SJCRH30 (cell line): ENCODE data around the gene STIMATE. TPM values are rescaled to one million over a fixed set of nuclear protein-coding genes. Genes with fewer than 3 reads are reported as not detected.

ENCODE experiments used
- DNase-seq, 2 experiments: peaks; one replicate each; pipeline ENCODE4 v3.0.0-alpha.2; 2015 to 2020
- H3K27ac ChIP-seq: fragments of 250-450 bp; sonication (Bioruptor Pico); 2 replicates; pipeline ENCODE4 v1.5.1; 2020; ENCODE audit warnings: mild to moderate bottlenecking, moderate library complexity
- H3K27me3 ChIP-seq: fragments of 250-450 bp; sonication (Bioruptor Pico); 2 replicates; pipeline ENCODE4 v1.5.1; 2020; ENCODE audit warnings: mild to moderate bottlenecking, moderate library complexity
- H3K36me3 ChIP-seq: fragments of 250-450 bp; sonication (Bioruptor Pico); 2 replicates; pipeline ENCODE4 v1.5.1; 2020; ENCODE audit warnings: mild to moderate bottlenecking, moderate library complexity
- H3K4me1 ChIP-seq: fragments of 250-450 bp; sonication (Bioruptor Pico); 2 replicates; pipeline ENCODE4 v1.5.1; 2020; ENCODE audit warnings: mild to moderate bottlenecking, moderate library complexity
- H3K4me3 ChIP-seq: fragments of 250-450 bp; sonication (Bioruptor Pico); 2 replicates; pipeline ENCODE4 v1.5.1; 2020; ENCODE audit warnings: mild to moderate bottlenecking, moderate library complexity
- H3K9me3 ChIP-seq: fragments of 250-450 bp; sonication (Bioruptor Pico); replicated peaks from 2 replicates; pipeline ENCODE4 v1.5.1; 2020; ENCODE audit warnings: mild to moderate bottlenecking, moderate library complexity
- total RNA-seq: library from RNA; depleted of rRNA; stranded (reverse); fragments of >200 nt; shearing (Covaris generic); gene quantifications from 2 replicates; pipeline ENCODE4 v1.2.3, GENCODE V29; 2014

The STIMATE gene
- total RNA-seq, 1 experiment from 2014 or later, result 12.1 TPM

- no peaks in the 10 kb centered on the region for H3K36me3 ChIP-seq
- no peaks in the 10 kb centered on the region for H3K9me3 ChIP-seq
- peaks cover 38% of the 10 kb centered on the region for H3K4me1 ChIP-seq
- peak within 1 kb of the TSS; percentile 89 for H3K27ac ChIP-seq
- H3K27me3 ChIP-seq, result no peaks in the 10 kb centered on the region
- peak within 1 kb of the TSS; percentile 60 for H3K4me3 ChIP-seq
- peak; percentile 90 to 91 for DNase-seq
Measured at GRCh38 chr3:52834871-52835501, 62.4 kb downstream of the STIMATE start, which contains the start of gene MUSTN1. TSS of gene MUSTN1 (minus strand) at chr3:52835019. CDS start at chr3:52834948, 71 bp downstream.

DNA sequence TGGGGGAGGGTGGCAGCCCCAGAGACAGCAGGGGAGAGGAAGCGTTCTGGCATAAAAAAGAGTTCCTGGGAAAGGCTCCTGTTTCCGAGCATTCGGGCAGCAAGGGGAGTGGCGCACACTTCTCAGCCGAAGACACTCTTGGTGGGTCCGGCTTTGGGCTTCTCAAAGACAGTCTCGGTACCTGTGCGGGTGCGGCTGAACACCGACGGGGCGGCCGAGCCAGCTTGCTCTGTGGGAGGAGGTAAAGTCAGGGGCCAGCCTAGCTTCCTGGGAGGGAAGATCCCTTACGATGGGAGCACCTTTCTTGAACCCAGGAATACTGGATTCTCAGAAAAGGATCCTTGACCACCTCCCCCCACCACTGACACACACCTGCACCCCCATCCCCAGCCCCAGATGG, 64.1 kb downstream of the STIMATE start:
- Histone ChIP-seq H3K27me3 (no peaks in the 10 kb centered on the region), H3K4me1 (peaks cover 40% of the 10 kb centered on the region)

GRCh38 chr3:52831500-52832301, 65.6 kb downstream of the STIMATE start:
- Histone ChIP-seq H3K4me1 (peaks cover 47% of the 10 kb centered on the region), H3K27me3 (no peaks in the 10 kb centered on the region), H3K27ac (peak overlapping the region; percentile 57), H3K36me3 (no peaks in the 10 kb centered on the region), H3K4me3 (peak overlapping the region; percentile 13), H3K9me3 (no peaks in the 10 kb centered on the region)
- DNase-seq, result peak; percentile 95 to 97

More for the DNA sequence above, 64.1 kb downstream of the STIMATE start:
- Histone ChIP-seq H3K36me3 (no peaks in the 10 kb centered on the region), H3K4me3 (no peak overlapping the region), H3K27ac (no peak overlapping the region), H3K9me3 (no peaks in the 10 kb centered on the region)
- no peak for DNase-seq

GRCh38 chr3:52830535-52831258, 66.7 kb downstream of the STIMATE start, which contains the start of gene ITIH4:
TSS of gene ITIH4 (minus strand) at chr3:52830672. CDS start at chr3:52830642, 30 bp downstream.
- Histone ChIP-seq H3K9me3 (no peaks in the 10 kb centered on the region), H3K27me3 (no peaks in the 10 kb centered on the region), H3K27ac (peak within 1 kb of the TSS; percentile 57), H3K4me3 (no peak within 1 kb of the TSS), H3K4me1 (peaks cover 45% of the 10 kb centered on the region), H3K36me3 (no peaks in the 10 kb centered on the region)
- no peak for DNase-seq

GRCh38 chr3:52829906-52830463, 67.4 kb downstream of the STIMATE start:
- no peak for DNase-seq
- no peak overlapping the region for H3K4me3 ChIP-seq
- no peaks in the 10 kb centered on the region for H3K36me3 ChIP-seq
- H3K9me3 ChIP-seq, result no peaks in the 10 kb centered on the region
- H3K4me1 ChIP-seq, result peaks cover 40% of the 10 kb centered on the region
- H3K27ac ChIP-seq, result no peak overlapping the region
- no peaks in the 10 kb centered on the region for H3K27me3 ChIP-seq

DNA sequence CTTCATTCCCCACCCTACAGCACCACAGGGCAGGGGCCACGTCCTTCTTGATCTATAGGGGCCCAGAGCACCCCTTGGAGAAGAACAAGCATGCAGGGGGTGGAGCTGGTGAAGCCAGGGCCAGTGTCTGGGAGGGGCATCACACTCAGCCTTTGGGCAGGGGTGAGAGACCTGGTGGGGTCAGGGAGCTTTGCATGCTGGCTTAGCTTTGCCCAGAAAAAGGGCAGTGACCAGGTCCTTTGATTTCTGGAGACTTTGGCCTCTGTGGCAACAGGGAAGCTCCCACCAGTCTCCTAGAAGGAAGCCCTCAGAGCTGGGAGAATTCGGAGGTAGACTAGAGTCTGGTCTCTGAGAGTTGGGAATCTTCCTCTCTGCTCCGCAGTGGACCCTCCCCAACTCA, 67.9 kb downstream of the STIMATE start:
- Histone ChIP-seq H3K9me3 (no peaks in the 10 kb centered on the region), H3K4me1 (peaks cover 40% of the 10 kb centered on the region), H3K36me3 (no peaks in the 10 kb centered on the region), H3K27ac (no peak overlapping the region), H3K27me3 (no peaks in the 10 kb centered on the region), H3K4me3 (no peak overlapping the region)
- DNase-seq, result no peak

- Histone ChIP-seq H3K9me3 (no peaks in the 10 kb centered on the region), H3K27me3 (no peaks in the 10 kb centered on the region), H3K27ac (0 out of 2 replicates have a peak overlapping the region, but pooled peaks have one; percentile 25), H3K4me3 (no peak overlapping the region), H3K36me3 (no peaks in the 10 kb centered on the region), H3K4me1 (peaks cover 30% of the 10 kb centered on the region)
- DNase-seq, result no peak
Measured at GRCh38 chr3:52827866-52828376, 69.4 kb downstream of the STIMATE start.

GRCh38 chr3:52827441-52827840, 69.9 kb downstream of the STIMATE start:
- Histone ChIP-seq H3K27ac (0 out of 2 replicates have a peak overlapping the region, but pooled peaks have one; percentile 25), H3K9me3 (no peaks in the 10 kb centered on the region), H3K36me3 (no peaks in the 10 kb centered on the region), H3K27me3 (no peaks in the 10 kb centered on the region), H3K4me3 (no peak overlapping the region), H3K4me1 (peaks cover 30% of the 10 kb centered on the region)
- peak; percentile 63 to 69 for DNase-seq

DNA sequence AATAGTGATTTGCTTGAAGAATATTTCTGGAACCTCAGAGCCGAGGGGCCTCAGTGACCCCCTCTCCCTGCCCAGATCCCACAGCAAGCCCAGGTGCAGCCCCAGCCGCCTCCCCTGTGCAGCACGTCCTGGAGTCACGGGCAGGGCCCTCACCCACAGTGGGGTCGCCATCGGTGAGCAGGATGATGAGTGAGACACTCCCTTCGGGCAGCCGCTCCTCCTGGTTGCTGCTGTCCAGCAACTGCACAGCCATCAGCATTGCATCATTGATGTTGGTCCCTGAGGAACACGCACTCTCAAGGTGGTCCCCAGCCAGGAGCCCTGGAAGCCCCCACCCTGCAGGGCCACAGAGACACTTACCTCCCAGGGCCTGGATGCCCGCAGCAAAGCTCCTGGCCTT, 73.3 kb downstream of the STIMATE start:
- no peaks in the 10 kb centered on the region for H3K9me3 ChIP-seq
- no peak overlapping the region for H3K27ac ChIP-seq
- H3K4me3 ChIP-seq, result no peak overlapping the region
- H3K36me3 ChIP-seq, result no peaks in the 10 kb centered on the region
- H3K27me3 ChIP-seq, result no peaks in the 10 kb centered on the region
- H3K4me1 ChIP-seq, result peaks cover 9% of the 10 kb centered on the region; the same call in 1 of the 2 replicates
- no peak for DNase-seq

GRCh38 chr3:52822363-52822762, 75.0 kb downstream of the STIMATE start:
- H3K27me3 ChIP-seq, result no peaks in the 10 kb centered on the region
- H3K36me3 ChIP-seq, result no peaks in the 10 kb centered on the region
- no peaks in the 10 kb centered on the region for H3K4me1 ChIP-seq
- H3K4me3 ChIP-seq, result no peak overlapping the region
- no peak for DNase-seq
- no peak overlapping the region for H3K27ac ChIP-seq
- H3K9me3 ChIP-seq, result no peaks in the 10 kb centered on the region

DNA sequence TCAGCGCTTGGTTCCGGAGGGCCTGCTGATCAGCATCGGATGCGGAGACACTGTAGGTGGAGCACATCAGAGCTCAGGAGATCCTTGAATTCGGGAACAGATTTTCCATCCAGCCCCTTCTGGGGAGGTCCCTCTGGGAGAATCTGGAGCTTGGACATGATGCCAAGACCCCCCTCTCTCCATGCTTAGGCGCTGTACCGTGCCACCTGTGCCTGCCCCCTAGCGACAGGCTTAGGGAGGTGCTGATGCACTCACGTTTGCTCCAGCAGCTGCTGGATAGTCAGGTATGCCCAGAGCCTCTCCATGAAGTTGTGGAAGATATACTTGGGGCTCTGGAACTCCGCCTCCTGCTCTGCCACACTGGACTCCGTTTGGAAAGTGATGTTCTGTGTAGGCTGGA, 76.6 kb downstream of the STIMATE start:
- H3K27ac ChIP-seq, result no peak overlapping the region
- no peaks in the 10 kb centered on the region for H3K4me1 ChIP-seq
- H3K4me3 ChIP-seq, result no peak overlapping the region
- no peaks in the 10 kb centered on the region for H3K27me3 ChIP-seq
- no peaks in the 10 kb centered on the region for H3K36me3 ChIP-seq
- no peaks in the 10 kb centered on the region for H3K9me3 ChIP-seq
- peak in 1 of 2 experiments; percentile 34 for DNase-seq

GRCh38 chr3:52819936-52820335, 77.4 kb downstream of the STIMATE start:
- Histone ChIP-seq H3K36me3 (no peaks in the 10 kb centered on the region), H3K4me1 (no peaks in the 10 kb centered on the region), H3K4me3 (no peak overlapping the region), H3K9me3 (no peaks in the 10 kb centered on the region), H3K27me3 (no peaks in the 10 kb centered on the region), H3K27ac (no peak overlapping the region)
- DNase-seq, result no peak

DNA sequence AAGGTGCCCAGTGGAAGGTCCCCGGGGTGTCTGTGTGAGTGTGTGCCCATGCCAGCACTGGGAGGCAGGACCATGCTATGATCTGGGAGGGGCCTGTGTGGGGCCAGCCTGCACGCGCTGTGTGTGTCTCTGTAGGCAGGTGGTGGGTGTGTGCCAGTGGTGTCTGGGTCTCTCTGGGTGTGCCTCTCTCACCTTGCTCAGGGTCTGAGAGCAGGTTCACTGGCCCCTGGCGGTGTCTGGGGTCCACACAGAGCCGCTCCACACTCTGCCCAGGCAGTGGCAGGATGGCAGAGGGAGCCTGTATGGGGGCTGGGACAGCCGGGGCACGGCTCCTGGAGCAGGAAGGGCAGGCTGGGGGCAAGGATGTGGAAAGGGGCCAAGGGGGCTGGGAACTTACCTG, 79.5 kb downstream of the STIMATE start:
- no peak for DNase-seq
- no peak overlapping the region for H3K4me3 ChIP-seq
- H3K36me3 ChIP-seq, result no peaks in the 10 kb centered on the region
- H3K27me3 ChIP-seq, result no peaks in the 10 kb centered on the region
- no peaks in the 10 kb centered on the region for H3K9me3 ChIP-seq
- no peaks in the 10 kb centered on the region for H3K4me1 ChIP-seq
- H3K27ac ChIP-seq, result no peak overlapping the region

GRCh38 chr3:52817221-52817620, 80.1 kb downstream of the STIMATE start:
- DNase-seq, result no peak
- Histone ChIP-seq H3K27me3 (no peaks in the 10 kb centered on the region), H3K4me3 (no peak overlapping the region), H3K27ac (no peak overlapping the region), H3K36me3 (no peaks in the 10 kb centered on the region), H3K4me1 (no peaks in the 10 kb centered on the region), H3K9me3 (no peaks in the 10 kb centered on the region)
